C4-2B (cell line): Measurements from ENCODE around the gene IL32.
A peak's percentile ranks its signal among the peaks of the same experiment; 100 is the strongest.

Experiments
- H3K27ac ChIP-seq: fragments of 450-650 bp; 2 replicates; pipeline ENCODE4 v1.5.1; 2017
- ZFX ChIP-seq: fragments of 450-650 bp; IDR thresholded peaks from 2 replicates; pipeline ENCODE4 v1.6.1; 2017
- TF ChIP-seq, protein P1 (sequence below): fragments of 450-650 bp; conservative IDR thresholded peaks from 2 replicates; pipeline ENCODE4 v1.5.1; 2017; ENCODE audit warnings: mild to moderate bottlenecking

Gene IL32

DNA sequence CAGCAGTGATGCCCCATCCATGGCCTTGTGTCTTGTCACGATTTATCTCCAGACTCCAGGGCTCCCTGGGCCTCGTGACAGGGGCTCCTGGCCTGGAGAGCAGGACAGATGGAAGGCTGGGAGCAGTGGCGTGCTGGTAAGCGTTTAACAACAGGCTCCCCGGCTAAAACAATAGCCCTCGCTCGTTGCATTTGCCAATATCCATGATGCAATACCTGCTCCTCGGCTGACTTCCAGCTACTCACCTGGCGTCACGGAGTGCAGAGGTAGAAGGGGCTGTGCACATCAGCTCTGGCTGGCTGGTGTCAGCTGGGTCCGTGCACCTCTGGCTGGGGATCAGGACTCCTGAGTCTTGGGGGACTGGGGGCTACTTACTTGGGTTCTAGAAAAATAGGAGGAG, 27.2 kb upstream of the IL32 start:
- peak overlapping the region; percentile 3; the same call in 1 of the 2 replicates for H3K27ac ChIP-seq
- TF ChIP-seq, protein P1, sequence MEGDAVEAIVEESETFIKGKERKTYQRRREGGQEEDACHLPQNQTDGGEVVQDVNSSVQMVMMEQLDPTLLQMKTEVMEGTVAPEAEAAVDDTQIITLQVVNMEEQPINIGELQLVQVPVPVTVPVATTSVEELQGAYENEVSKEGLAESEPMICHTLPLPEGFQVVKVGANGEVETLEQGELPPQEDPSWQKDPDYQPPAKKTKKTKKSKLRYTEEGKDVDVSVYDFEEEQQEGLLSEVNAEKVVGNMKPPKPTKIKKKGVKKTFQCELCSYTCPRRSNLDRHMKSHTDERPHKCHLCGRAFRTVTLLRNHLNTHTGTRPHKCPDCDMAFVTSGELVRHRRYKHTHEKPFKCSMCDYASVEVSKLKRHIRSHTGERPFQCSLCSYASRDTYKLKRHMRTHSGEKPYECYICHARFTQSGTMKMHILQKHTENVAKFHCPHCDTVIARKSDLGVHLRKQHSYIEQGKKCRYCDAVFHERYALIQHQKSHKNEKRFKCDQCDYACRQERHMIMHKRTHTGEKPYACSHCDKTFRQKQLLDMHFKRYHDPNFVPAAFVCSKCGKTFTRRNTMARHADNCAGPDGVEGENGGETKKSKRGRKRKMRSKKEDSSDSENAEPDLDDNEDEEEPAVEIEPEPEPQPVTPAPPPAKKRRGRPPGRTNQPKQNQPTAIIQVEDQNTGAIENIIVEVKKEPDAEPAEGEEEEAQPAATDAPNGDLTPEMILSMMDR: no peak
- no peak for TF ChIP-seq ZFX

DNA sequence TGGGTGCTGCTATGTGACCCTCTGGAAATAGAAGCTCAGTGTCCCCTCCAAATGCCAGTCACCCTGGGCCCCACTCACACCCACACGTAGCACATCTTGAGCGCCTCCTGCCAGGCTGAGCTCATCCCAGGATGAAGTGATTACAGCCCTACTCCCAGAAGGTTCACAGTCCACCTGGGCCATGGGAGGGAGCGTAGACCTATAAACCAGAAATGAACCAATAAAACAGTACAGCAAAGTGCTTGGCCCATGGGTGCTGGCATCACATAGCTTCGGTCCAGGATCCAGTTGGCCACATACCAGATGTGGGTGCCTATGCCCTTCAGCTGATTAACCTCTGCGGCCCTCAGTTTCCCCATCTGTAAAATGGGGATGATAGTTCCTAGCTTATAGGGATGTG, 26.5 kb upstream of the IL32 start:
- TF ChIP-seq, protein P1: no peak
- no peak for TF ChIP-seq ZFX
- no peak overlapping the region for H3K27ac ChIP-seq

DNA sequence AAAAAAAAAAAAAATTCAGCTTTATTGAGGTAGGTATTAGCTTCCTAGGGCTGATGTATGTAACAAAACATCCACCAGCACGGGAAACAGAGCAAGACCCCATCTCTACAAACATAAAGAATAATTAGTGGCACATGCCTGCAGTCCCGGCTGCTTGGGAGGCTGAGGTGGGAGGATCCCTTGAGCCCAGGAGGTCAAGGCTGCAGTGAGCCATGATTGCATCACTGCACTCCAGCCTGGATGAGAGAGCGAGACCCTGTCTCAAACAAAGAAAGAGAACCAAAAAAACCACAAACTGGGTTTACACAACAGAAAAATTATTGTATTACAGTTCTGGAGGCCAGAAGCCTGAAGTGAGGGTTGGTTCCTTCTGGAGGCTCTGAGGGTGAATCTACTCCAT, 23.1 kb upstream of the IL32 start:
- TF ChIP-seq, protein P1: no peak
- TF ChIP-seq ZFX: no peak
- H3K27ac ChIP-seq: no peak overlapping the region

DNA sequence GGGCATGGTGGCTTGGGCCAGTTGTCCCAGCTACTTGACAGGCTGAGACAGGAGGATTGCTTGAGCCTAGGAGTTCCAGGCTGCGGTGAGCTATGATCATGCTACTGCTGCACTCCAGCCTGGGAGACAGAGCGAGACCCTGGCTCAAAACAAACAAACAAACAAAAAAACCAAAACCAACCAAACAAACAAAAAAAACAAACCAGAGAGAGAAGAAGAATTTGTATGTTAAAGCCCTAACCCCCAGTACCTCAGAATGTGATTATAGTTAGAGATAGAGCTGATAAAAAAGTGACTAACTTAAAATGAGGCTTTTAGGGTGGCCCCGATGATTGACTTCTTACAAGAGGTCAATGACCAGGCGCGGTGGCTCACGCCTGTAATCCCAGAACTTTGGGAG, 20.7 kb upstream of the IL32 start:
- TF ChIP-seq, protein P1: no peak
- TF ChIP-seq ZFX: no peak
- no peak overlapping the region; the same call in 1 of the 2 replicates for H3K27ac ChIP-seq

DNA sequence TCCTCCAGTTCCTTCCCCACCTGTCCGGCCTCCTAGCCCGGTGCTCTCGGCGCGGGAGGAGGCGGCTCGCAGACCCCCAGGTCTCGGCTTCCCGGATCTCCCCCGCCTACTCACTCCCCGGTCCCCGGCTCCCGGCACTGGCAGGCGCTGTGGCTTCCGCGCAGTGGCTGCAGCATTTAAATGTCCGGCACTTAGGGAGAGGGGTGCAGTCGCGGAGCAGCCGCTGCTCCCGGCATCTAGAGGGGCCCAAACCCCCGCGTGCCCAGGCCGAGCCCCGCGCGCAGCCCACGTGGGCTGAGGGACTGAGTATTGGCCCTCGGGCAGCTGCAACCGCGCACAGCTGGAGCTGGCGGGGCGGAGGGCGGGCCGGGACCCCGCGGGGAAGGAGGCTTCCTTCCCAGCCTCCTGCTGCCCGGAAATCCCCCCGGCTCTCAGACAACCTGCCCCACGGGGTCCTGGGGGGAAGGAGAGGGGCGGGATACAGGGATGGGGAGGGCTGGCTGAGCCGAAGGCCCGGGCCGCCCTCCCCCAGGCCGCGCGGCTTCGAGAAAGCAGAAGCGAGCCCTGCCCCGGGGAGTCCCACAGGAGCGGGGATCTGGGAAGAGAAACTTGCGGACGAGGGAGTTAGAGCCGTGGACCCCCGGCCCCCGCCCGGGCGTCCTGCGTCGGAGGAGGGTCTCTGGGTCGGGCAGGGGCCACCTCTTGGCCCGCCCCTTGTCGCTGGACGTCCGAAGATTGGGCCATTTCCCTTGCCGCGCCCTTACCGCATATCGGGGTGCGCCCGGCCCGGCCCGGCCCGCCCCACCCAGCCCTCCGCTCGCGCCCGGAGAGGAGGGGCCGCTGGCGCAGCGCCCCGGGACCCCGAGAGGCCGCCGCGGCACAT, 19.4 kb upstream of the IL32 start, which contains the start of gene MMP25:
TSS of gene MMP25 (plus strand) at position 804 of the 883 bp plus-strand sequence. CDS start 357 bp downstream, outside the sequence.
- no peak for TF ChIP-seq ZFX
- TF ChIP-seq, protein P1: no peak
- H3K27ac ChIP-seq: peak within 1 kb of the TSS; percentile 29

DNA sequence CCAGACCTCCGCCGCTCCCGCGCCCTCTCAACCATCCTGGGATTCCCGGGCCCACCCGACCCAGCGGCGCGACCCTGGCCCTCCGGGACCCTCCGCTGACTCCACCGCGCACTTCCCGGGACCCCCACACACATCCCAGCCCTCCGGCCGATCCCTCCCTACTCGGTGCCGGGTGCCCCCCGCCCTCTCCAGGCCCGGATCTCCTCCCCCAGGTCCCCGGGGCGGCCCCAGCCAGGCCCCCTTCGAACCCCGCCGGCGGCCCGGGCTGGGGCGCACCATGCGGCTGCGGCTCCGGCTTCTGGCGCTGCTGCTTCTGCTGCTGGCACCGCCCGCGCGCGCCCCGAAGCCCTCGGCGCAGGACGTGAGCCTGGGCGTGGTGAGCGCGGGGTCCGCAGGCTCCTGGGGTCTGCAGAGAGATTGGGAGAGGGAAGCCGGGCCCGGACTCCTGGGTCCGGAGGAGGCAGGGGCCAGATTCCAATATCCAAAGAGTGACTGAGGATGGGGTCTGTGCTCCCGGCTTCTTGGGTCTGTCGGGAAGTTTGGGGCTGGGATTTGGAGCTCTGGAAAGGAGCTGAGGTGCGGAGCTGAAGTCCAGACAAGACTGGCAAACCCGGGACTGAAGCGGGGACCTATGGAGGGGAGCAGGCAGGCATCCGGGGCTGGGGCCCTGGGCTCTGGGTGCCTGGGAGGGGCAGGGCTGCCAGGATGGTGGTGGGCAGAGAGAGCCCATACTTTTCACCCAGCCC, 18.6 kb upstream of the IL32 start:
- no peak overlapping the region for H3K27ac ChIP-seq
- TF ChIP-seq, protein P1: no peak
- TF ChIP-seq ZFX: no peak

DNA sequence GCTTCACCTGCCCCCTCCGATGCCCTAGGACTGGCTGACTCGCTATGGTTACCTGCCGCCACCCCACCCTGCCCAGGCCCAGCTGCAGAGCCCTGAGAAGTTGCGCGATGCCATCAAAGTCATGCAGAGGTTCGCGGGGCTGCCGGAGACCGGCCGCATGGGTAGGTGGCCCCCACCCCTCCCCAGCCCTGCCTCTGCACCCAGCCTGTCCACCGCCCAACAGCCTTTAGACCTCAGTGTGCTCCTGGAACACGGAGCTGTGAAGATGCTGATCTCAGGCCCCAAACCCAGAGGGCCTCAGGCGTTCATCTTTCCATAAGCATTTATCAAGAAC, 18.1 kb upstream of the IL32 start:
- no peak overlapping the region for H3K27ac ChIP-seq
- no peak for TF ChIP-seq ZFX
- TF ChIP-seq, protein P1: no peak
